Astrocyte of the spinal cord (primary cell): Measurements from ENCODE around the gene PCSK6.
"Not testable (repeated sequence)": the region's sequence is repeated elsewhere in the genome, so short reads cannot be mapped to it uniquely, and the experiment has no call there.

ENCODE experiments used
- DNase-seq: peaks from one replicate; pipeline ENCODE4 v3.0.0; 2011; ENCODE audit warnings: low read depth, low spot score
- H3K4me3 ChIP-seq: 2 replicates; pipeline ENCODE4 v1.5.1; 2011; ENCODE audit warnings: low read depth, mild to moderate bottlenecking, low read length, moderate library complexity
- CTCF ChIP-seq: IDR thresholded peaks from 2 replicates; pipeline ENCODE4 v1.5.1; 2012; ENCODE audit warnings: low read depth, mild to moderate bottlenecking, low read length, inconsistent platforms
- in situ Hi-C: cut with HindIII; loops from 2 replicates; pipeline ENCODE4 v1.10.0; 2017; ENCODE audit warnings: low sequenced_read_pairs

Gene PCSK6

GRCh38 chr15:101293122-101293521 lies 196.4 kb downstream of the PCSK6 start:
- peak overlapping the region; percentile 95 for H3K4me3 ChIP-seq
- in situ Hi-C loops: no loop called here
- no peak for DNase-seq
- no peak for TF ChIP-seq CTCF

- no peak overlapping the region for H3K4me3 ChIP-seq
- peak; percentile 47 for TF ChIP-seq CTCF
- no peak for DNase-seq
- in situ Hi-C loops: no loop called here
Observed at GRCh38 chr15:101288905-101289513, 200.5 kb downstream of the PCSK6 start.

- in situ Hi-C loops, H3K4me3 ChIP-seq, DNase-seq: not testable (repeated sequence)
Observed at GRCh38 chr15:101287342-101287741, 202.2 kb downstream of the PCSK6 start.

GRCh38 chr15:101286471-101287114 lies 202.9 kb downstream of the PCSK6 start:
- no peak overlapping the region for H3K4me3 ChIP-seq
- DNase-seq: no peak
- in situ Hi-C loops: no loop called here
- TF ChIP-seq CTCF: no peak

- no peak for TF ChIP-seq CTCF
- in situ Hi-C loops: no loop called here
- no peak for DNase-seq
- no peak overlapping the region for H3K4me3 ChIP-seq
Observed at GRCh38 chr15:101283931-101284330, 205.6 kb downstream of the PCSK6 start.

GRCh38 chr15:101280007-101280406 lies 209.5 kb downstream of the PCSK6 start:
- DNase-seq: no peak
- TF ChIP-seq CTCF: no peak
- in situ Hi-C loops: no loop called here
- H3K4me3 ChIP-seq: no peak overlapping the region

GRCh38 chr15:101277943-101278564 lies 211.5 kb downstream of the PCSK6 start:
- H3K4me3 ChIP-seq: peak overlapping the region; percentile 87
- DNase-seq: no peak
- in situ Hi-C loops: no loop called here
- TF ChIP-seq CTCF: no peak
